H9 (cell line): Measurements from ENCODE around the gene SYNE2. TPM values are rescaled to one million over a fixed set of nuclear protein-coding genes. Genes with fewer than 3 reads are reported as not detected.

ENCODE experiments used
- DNase-seq: peaks from one replicate; pipeline ENCODE4 v3.0.0-alpha.2; 2017
- H2AFZ ChIP-seq: one replicate; pipeline ENCODE4 v1.6.1; 2013; ENCODE audit warnings: mild to moderate bottlenecking, low read length, control low read depth, moderate library complexity
- H2AK5ac ChIP-seq: 2 replicates; pipeline ENCODE4 v1.6.1; 2013; ENCODE audit warnings: low read length, control low read depth, mixed read lengths; ENCODE audit not compliant: insufficient read length
- H2BK120ac ChIP-seq: one replicate; pipeline ENCODE4 v1.6.1; 2013; ENCODE audit warnings: low read depth, mild to moderate bottlenecking, low read length, control low read depth, inconsistent platforms; ENCODE audit not compliant: poor library complexity, severe bottlenecking
- H2BK12ac ChIP-seq: 2 replicates; pipeline ENCODE4 v1.6.1; 2013; ENCODE audit warnings: low read length, control low read depth, mixed read lengths, low read depth; ENCODE audit not compliant: insufficient read length
- H2BK15ac ChIP-seq: 2 replicates; pipeline ENCODE4 v1.6.1; 2013; ENCODE audit warnings: low read depth, low read length, control low read depth
- H2BK20ac ChIP-seq: one replicate; pipeline ENCODE4 v1.6.1; 2013; ENCODE audit warnings: low read depth, mild to moderate bottlenecking, low read length, control low read depth, inconsistent platforms; ENCODE audit not compliant: poor library complexity, severe bottlenecking
- H2BK5ac ChIP-seq: 2 replicates; pipeline ENCODE4 v1.6.1; 2013; ENCODE audit warnings: low read length, control low read depth, mixed read lengths; ENCODE audit not compliant: insufficient read length
- H3K14ac ChIP-seq: 2 replicates; pipeline ENCODE4 v1.6.1; 2013; ENCODE audit warnings: low read length, control low read depth; ENCODE audit not compliant: insufficient read depth
- H3K18ac ChIP-seq: 2 replicates; pipeline ENCODE4 v1.6.1; 2013; ENCODE audit warnings: low read depth, mild to moderate bottlenecking, mixed read lengths, low read length, control low read depth; ENCODE audit not compliant: insufficient read length
- H3K23ac ChIP-seq: 2 replicates; pipeline ENCODE4 v1.6.1; 2013; ENCODE audit warnings: low read length, control low read depth, mixed read lengths, low read depth; ENCODE audit not compliant: insufficient read length
- H3K23me2 ChIP-seq: 2 replicates; pipeline ENCODE4 v1.6.1; 2013; ENCODE audit warnings: low read depth, mild to moderate bottlenecking, mixed read lengths, low read length, control low read depth; ENCODE audit not compliant: insufficient read length, poor library complexity, severe bottlenecking
- H3K27ac ChIP-seq: 2 replicates; pipeline ENCODE4 v1.5.1; 2013; ENCODE audit warnings: low read length, control low read depth, mixed read lengths, low read depth; ENCODE audit not compliant: insufficient read length
- H3K27me3 ChIP-seq: 2 replicates; pipeline ENCODE4 v1.6.1; 2013; ENCODE audit warnings: low read length, control low read depth, inconsistent platforms; ENCODE audit not compliant: insufficient read depth
- H3K4ac ChIP-seq: 2 replicates; pipeline ENCODE4 v1.6.1; 2013; ENCODE audit warnings: low read depth, mild to moderate bottlenecking, control low read depth, inconsistent platforms, low read length, moderate library complexity
- H3K4me1 ChIP-seq: 2 replicates; pipeline ENCODE4 v1.6.1; 2013; ENCODE audit warnings: low read length, control low read depth, inconsistent platforms; ENCODE audit not compliant: insufficient read depth
- H3K4me2 ChIP-seq: 2 replicates; pipeline ENCODE4 v1.6.1; 2013; ENCODE audit warnings: low read length, control low read depth, mixed read lengths; ENCODE audit not compliant: insufficient read length, insufficient read depth
- H3K56ac ChIP-seq: 2 replicates; pipeline ENCODE4 v1.6.1; 2013; ENCODE audit warnings: low read depth, mild to moderate bottlenecking, mixed read lengths, low read length, control low read depth; ENCODE audit not compliant: insufficient read length
- H3K79me1 ChIP-seq: 2 replicates; pipeline ENCODE4 v1.6.1; 2013; ENCODE audit warnings: low read depth, mild to moderate bottlenecking, moderate library complexity, low read length, control low read depth, inconsistent platforms; ENCODE audit not compliant: insufficient read depth, poor library complexity, severe bottlenecking
- H3K79me2 ChIP-seq: 2 replicates; pipeline ENCODE4 v1.6.1; 2013; ENCODE audit warnings: low read length, control low read depth, inconsistent platforms; ENCODE audit not compliant: insufficient read depth
- H3K9ac ChIP-seq: 2 replicates; pipeline ENCODE4 v1.6.1; 2013; ENCODE audit warnings: low read length, control low read depth, mixed read lengths; ENCODE audit not compliant: insufficient read length; ENCODE audit errors: extremely low read depth
- H3K9me3 ChIP-seq: one replicate; pipeline ENCODE4 v1.6.1; 2013; ENCODE audit warnings: low read depth, low read length, inconsistent platforms; ENCODE audit not compliant: control insufficient read depth
- H3T11ph ChIP-seq: one replicate; pipeline ENCODE4 v1.6.1; 2013; ENCODE audit warnings: mild to moderate bottlenecking, low read length, control low read depth, inconsistent platforms
- H4K20me1 ChIP-seq: one replicate; pipeline ENCODE4 v1.6.1; 2013; ENCODE audit not compliant: control insufficient read depth, insufficient read length, insufficient read depth
- H4K5ac ChIP-seq: 2 replicates; pipeline ENCODE4 v1.6.1; 2013; ENCODE audit warnings: low read depth, mild to moderate bottlenecking, mixed read lengths, low read length, control low read depth; ENCODE audit not compliant: insufficient read length
- H4K8ac ChIP-seq: replicated peaks from 2 replicates; pipeline ENCODE4 v1.6.1; 2013; ENCODE audit warnings: low read length, control low read depth, mixed read lengths, low read depth; ENCODE audit not compliant: insufficient read length
- H4K91ac ChIP-seq: 2 replicates; pipeline ENCODE4 v1.6.1; 2013; ENCODE audit warnings: low read depth, mild to moderate bottlenecking, moderate library complexity, mixed read lengths, low read length, control low read depth; ENCODE audit not compliant: insufficient read length
- H3K27ac Mint-ChIP-seq, 3 experiments: 2 replicates in 2 of 3; 3 replicates in 1 of 3; pipeline ENCODE4 v1.8.0; 2020 to 2021; ENCODE audit warnings: mixed read lengths in 3 of 3, mild to moderate bottlenecking in 1 of 3, moderate library complexity in 1 of 3
- H3K27me3 Mint-ChIP-seq: 2 replicates; pipeline ENCODE4 v1.8.0; 2021; ENCODE audit warnings: low read depth, mild to moderate bottlenecking, moderate library complexity, mixed read lengths
- H3K36me3 Mint-ChIP-seq, 3 experiments: 2 replicates in 2 of 3; 3 replicates in 1 of 3; pipeline ENCODE4 v1.8.0; 2020 to 2021; ENCODE audit warnings: low read depth in 3 of 3, mixed read lengths in 3 of 3; ENCODE audit not compliant: insufficient read depth in 1 of 3
- H3K4me1 Mint-ChIP-seq, 2 experiments: 2 replicates each; pipeline ENCODE4 v1.8.0; 2020; ENCODE audit warnings: mixed read lengths in 2 of 2
- H3K4me3 Mint-ChIP-seq, 2 experiments: 2 replicates in 1 of 2; 3 replicates in 1 of 2; pipeline ENCODE4 v1.8.0; 2020 to 2021; ENCODE audit warnings: mild to moderate bottlenecking in 2 of 2, mixed read lengths in 2 of 2, moderate library complexity in 1 of 2
- H3K9me3 Mint-ChIP-seq, 2 experiments: 2 replicates in 1 of 2; 3 replicates in 1 of 2; pipeline ENCODE4 v1.8.0; 2020; ENCODE audit warnings: mild to moderate bottlenecking in 2 of 2, mixed read lengths in 2 of 2, moderate library complexity in 1 of 2
- WGBS: extraction: QIAGEN DNeasy Blood & Tissue Kit; methylation state at CpG from one replicate; pipeline ENCODE4 v1.1.7; 2013; ENCODE audit warnings: missing lambda C conversion rate, low lambda C conversion rate, mixed read lengths; ENCODE audit not compliant: insufficient read length; ENCODE audit errors: extremely low coverage; 5-methylcytosine and 5-hydroxymethylcytosine counted together
- total RNA-seq: library from RNA; stranded (reverse); gene quantifications from 2 replicates; pipeline ENCODE4 v1.2.1, GENCODE V29; 2021
- TF ChIP-seq, protein P1 (sequence below): fragments of 200-600 bp; sonication (generic); conservative IDR thresholded peaks from 3 replicates; pipeline ENCODE4 v1.8.0; 2021; ENCODE audit warnings: antibody characterized with exemption, mild to moderate bottlenecking

The SYNE2 gene
- total RNA-seq, 1 experiment from 2014 or later = 43.3 TPM

DNA sequence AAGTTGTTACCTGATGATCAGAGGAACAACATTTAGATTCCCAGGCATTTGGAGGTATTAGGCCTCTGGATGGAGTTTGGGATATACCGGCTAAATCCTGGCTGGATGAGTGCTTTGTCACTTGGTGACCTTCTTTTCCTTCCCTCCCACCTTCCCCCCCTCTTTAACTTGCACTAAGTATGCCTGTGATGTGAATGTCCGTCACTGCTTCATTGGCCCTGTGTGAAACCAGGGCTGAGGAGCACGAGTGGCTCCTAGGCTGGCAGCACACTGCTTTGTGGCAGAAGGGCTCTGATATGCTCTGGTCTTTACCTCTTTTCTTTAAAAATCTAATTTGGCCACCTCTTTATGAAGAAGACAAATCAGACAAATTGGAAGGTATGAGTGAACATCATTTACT is 345.7 kb downstream of the SYNE2 start:
- no peak overlapping the region for H2BK20ac ChIP-seq
- H2BK12ac ChIP-seq = no peak overlapping the region
- H3K14ac ChIP-seq = no peak overlapping the region
- H3K27me3 ChIP-seq = no peaks in the 10 kb centered on the region
- no peak overlapping the region for H4K5ac ChIP-seq
- DNase-seq = no peak
- H3K79me2 ChIP-seq = no peaks in the 10 kb centered on the region
- H3T11ph ChIP-seq = no peak overlapping the region
- peaks cover 71 to 74% of the 10 kb centered on the region in 2 experiments for H3K4me1 Mint-ChIP-seq
- H3K4me2 ChIP-seq = no peak overlapping the region
- no peak overlapping the region for H3K18ac ChIP-seq
- H3K23ac ChIP-seq = no peak overlapping the region
- H2AFZ ChIP-seq = no peak overlapping the region
- H3K27ac Mint-ChIP-seq = peak overlapping the region in 1 of 3 experiments; percentile 49; a peak in 2 of 7 replicates
- H4K8ac ChIP-seq = no peak overlapping the region
- no peaks in the 10 kb centered on the region; a peak in 1 of 5 replicates for H3K9me3 Mint-ChIP-seq
- no CpG with 5 or more reads among the region's 3 CpGs for WGBS
- H4K20me1 ChIP-seq = no peaks in the 10 kb centered on the region
- peaks cover 4% of the 10 kb centered on the region for H3K23me2 ChIP-seq
- H3K4me3 Mint-ChIP-seq = no peak overlapping the region
- TF ChIP-seq, protein P1, sequence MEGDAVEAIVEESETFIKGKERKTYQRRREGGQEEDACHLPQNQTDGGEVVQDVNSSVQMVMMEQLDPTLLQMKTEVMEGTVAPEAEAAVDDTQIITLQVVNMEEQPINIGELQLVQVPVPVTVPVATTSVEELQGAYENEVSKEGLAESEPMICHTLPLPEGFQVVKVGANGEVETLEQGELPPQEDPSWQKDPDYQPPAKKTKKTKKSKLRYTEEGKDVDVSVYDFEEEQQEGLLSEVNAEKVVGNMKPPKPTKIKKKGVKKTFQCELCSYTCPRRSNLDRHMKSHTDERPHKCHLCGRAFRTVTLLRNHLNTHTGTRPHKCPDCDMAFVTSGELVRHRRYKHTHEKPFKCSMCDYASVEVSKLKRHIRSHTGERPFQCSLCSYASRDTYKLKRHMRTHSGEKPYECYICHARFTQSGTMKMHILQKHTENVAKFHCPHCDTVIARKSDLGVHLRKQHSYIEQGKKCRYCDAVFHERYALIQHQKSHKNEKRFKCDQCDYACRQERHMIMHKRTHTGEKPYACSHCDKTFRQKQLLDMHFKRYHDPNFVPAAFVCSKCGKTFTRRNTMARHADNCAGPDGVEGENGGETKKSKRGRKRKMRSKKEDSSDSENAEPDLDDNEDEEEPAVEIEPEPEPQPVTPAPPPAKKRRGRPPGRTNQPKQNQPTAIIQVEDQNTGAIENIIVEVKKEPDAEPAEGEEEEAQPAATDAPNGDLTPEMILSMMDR = no peak
- no peak overlapping the region for H3K4ac ChIP-seq
- no peak overlapping the region for H2BK5ac ChIP-seq
- H3K9me3 ChIP-seq = no peaks in the 10 kb centered on the region
- H3K27me3 Mint-ChIP-seq = no peaks in the 10 kb centered on the region
- no peak overlapping the region for H4K91ac ChIP-seq
- H2BK15ac ChIP-seq = no peak overlapping the region
- H3K36me3 Mint-ChIP-seq = peaks cover 5 to 11% (median 6%) of the 10 kb centered on the region in 3 experiments; a peak in 4 of 7 replicates
- no peak overlapping the region for H3K56ac ChIP-seq
- H2AK5ac ChIP-seq = no peak overlapping the region
- no peaks in the 10 kb centered on the region for H3K79me1 ChIP-seq
- no peak overlapping the region for H3K27ac ChIP-seq
- no peak overlapping the region for H3K9ac ChIP-seq
- H3K4me1 ChIP-seq = no peaks in the 10 kb centered on the region; the same call in 1 of the 2 replicates
- H2BK120ac ChIP-seq = no peak overlapping the region
